Aorta (tissue), 5 donors: ENCODE measurements around the gene NQO2. TPM values are rescaled to one million over a fixed set of nuclear protein-coding genes. Genes with fewer than 3 reads are reported as not detected.
"Not testable (repeated sequence)": the region's sequence is repeated elsewhere in the genome, so short reads cannot be mapped to it uniquely, and the experiment has no call there.

Source experiments
- ATAC-seq: fragments of 200-7000 bp; cut with Tn5 transposase; one replicate; pipeline ENCODE4 v1.9.1; 2022; ENCODE audit warnings: moderate library complexity; ENCODE audit not compliant: low FRiP score
- DNase-seq, 2 donors: peaks; one replicate each; pipeline ENCODE4 v3.0.0-alpha.2; 2020
- H3K27ac ChIP-seq, 2 donors: one replicate each; pipeline ENCODE4 v1.5.1; 2013; ENCODE audit warnings: low read length in 2 of 2, mild to moderate bottlenecking in 2 of 2, moderate library complexity in 2 of 2, control low read depth in 1 of 2, inconsistent platforms in 1 of 2, low read depth in 1 of 2
- H3K27me3 ChIP-seq, 2 donors: one replicate each; pipeline ENCODE4 v1.6.1; 2013; ENCODE audit warnings: control low read depth in 1 of 2, low read length in 1 of 2, mild to moderate bottlenecking in 1 of 2, moderate library complexity in 1 of 2; ENCODE audit not compliant: insufficient read depth in 2 of 2, control insufficient read depth in 1 of 2
- H3K36me3 ChIP-seq, 2 donors: one replicate each; pipeline ENCODE4 v1.6.1; 2013; ENCODE audit warnings: control low read depth in 1 of 2, low read length in 1 of 2, mild to moderate bottlenecking in 1 of 2; ENCODE audit not compliant: insufficient read depth in 2 of 2, control insufficient read depth in 1 of 2
- H3K4me1 ChIP-seq, 2 donors: one replicate each; pipeline ENCODE4 v1.6.1; 2013; ENCODE audit warnings: low read length in 2 of 2, control low read depth in 1 of 2, mild to moderate bottlenecking in 1 of 2, moderate library complexity in 1 of 2; ENCODE audit not compliant: insufficient read depth in 2 of 2, control insufficient read depth in 1 of 2
- H3K4me3 ChIP-seq, 2 donors: one replicate each; pipeline ENCODE4 v1.5.1; 2013; ENCODE audit warnings: low read length in 2 of 2, control low read depth in 1 of 2, mild to moderate bottlenecking in 1 of 2
- H3K9me3 ChIP-seq: one replicate; pipeline ENCODE4 v1.6.1; 2013; ENCODE audit warnings: mild to moderate bottlenecking, low read length; ENCODE audit not compliant: control insufficient read depth
- WGBS, 2 donors: extraction: QIAGEN DNeasy Blood & Tissue Kit; methylation state at CpG; one replicate each; pipeline ENCODE4 v1.1.7; 2013; 5-methylcytosine and 5-hydroxymethylcytosine counted together
- intact Hi-C, 2 donors: fragments of 100-400 bp; cut with DNase I; formaldehyde crosslinking; loops; one replicate each; pipeline versions ENCODE4 v1.14.2 to v1.15.0; 2022
- polyA plus RNA-seq, 2 donors: library from polyadenylated mRNA; stranded (reverse); fragments of 200-250 nt; gene quantifications; one replicate each; pipeline ENCODE4 v1.2.3, GENCODE V29; 2013
- total RNA-seq, 2 donors: library from RNA; stranded (reverse); fragmentation: NEBNext Ultra II Directional; extraction: Animal tissue kit (Norgen Biotek cat#: 25700); gene quantifications; one replicate each; pipeline ENCODE4 v1.2.1, GENCODE V29; 2021
- donor health status: healthy with polysubstance abuse.
- donor health status: Bipolar disorder and iron deficiency.
- donor health status: DM: no; HTN: no; CAD: no.
- donor health status: DM: no; HTN: no; CAD: no.
- donor health status: DM: yes; HTN: yes; CAD: no.

NQO2 gene
- total and polyA plus RNA-seq, 4 donors: 23.2 to 58.9 (median 49.4) TPM

GRCh38 chr6:3001773-3002293 lies 2.1 kb downstream of the NQO2 start:
- Histone ChIP-seq H3K9me3 (no peaks in the 10 kb centered on the region), H3K4me3 (no peak overlapping the region), H3K27me3 (no peaks in the 10 kb centered on the region), H3K27ac (no peak overlapping the region), H3K4me1 (peaks cover 0 to 3% of the 10 kb centered on the region in 2 donors), H3K36me3 (peaks cover 0 to 2% of the 10 kb centered on the region in 2 donors)
- intact Hi-C loops: loop anchor here in 1 of 2 donors (2.0 kb wide), 1 partner anchor 21 kb away; no protein-coding TSS in a partner anchor
- ATAC-seq (no peak), DNase-seq (no peak)
- 13 to 28% methylated on average over 2 of the region's 2 CpGs for WGBS, 2 donors

GRCh38 chr6:3003226-3003625 lies 3.5 kb downstream of the NQO2 start:
- not testable (repeated sequence) for ATAC-seq, H3K4me3 ChIP-seq, H3K9me3 ChIP-seq, H3K36me3 ChIP-seq, H3K27me3 ChIP-seq, H3K4me1 ChIP-seq, H3K27ac ChIP-seq, DNase-seq
- WGBS, 2 donors: 62 to 80% methylated on average over 3 to 4 of the region's 5 CpGs
- intact Hi-C loops: loop anchor here in 1 of 2 donors (2.0 kb wide), 1 partner anchor 20 kb away; no protein-coding TSS in a partner anchor

GRCh38 chr6:3005077-3005476 lies 5.4 kb downstream of the NQO2 start:
- Histone ChIP-seq H3K36me3 (peaks cover 0 to 7% of the 10 kb centered on the region in 2 donors), H3K9me3 (no peaks in the 10 kb centered on the region), H3K4me3 (no peak overlapping the region), H3K27ac (no peak overlapping the region), H3K27me3 (no peaks in the 10 kb centered on the region), H3K4me1 (peaks cover 0 to 3% of the 10 kb centered on the region in 2 donors)
- intact Hi-C loops: no loop called here
- no peak for ATAC-seq
- WGBS, 2 donors: 95% methylated on average over 9 of the region's 9 CpGs
- no peak for DNase-seq

GRCh38 chr6:3005874-3006273 lies 6.2 kb downstream of the NQO2 start:
- Histone ChIP-seq H3K4me1 (peaks cover 0 to 3% of the 10 kb centered on the region in 2 donors), H3K36me3 (peaks cover 2 to 13% of the 10 kb centered on the region in 2 donors), H3K9me3 (peaks cover 3% of the 10 kb centered on the region), H3K27me3 (no peaks in the 10 kb centered on the region), H3K4me3 (no peak overlapping the region), H3K27ac (no peak overlapping the region)
- 92 to 95% methylated on average over 9 of the region's 9 CpGs for WGBS, 2 donors
- intact Hi-C loops: no loop called here
- DNase-seq: no peak
- no peak for ATAC-seq

GRCh38 chr6:3006476-3006875 lies 6.8 kb downstream of the NQO2 start:
- WGBS, 2 donors: 93 to 94% methylated on average over 5 of the region's 5 CpGs
- peaks cover 2 to 13% of the 10 kb centered on the region in 2 donors for H3K36me3 ChIP-seq

GRCh38 chr6:3007571-3007970 lies 7.9 kb downstream of the NQO2 start:
- peaks cover 2 to 16% of the 10 kb centered on the region in 2 donors for H3K36me3 ChIP-seq
- peaks cover 3% of the 10 kb centered on the region for H3K9me3 ChIP-seq
- no peak for ATAC-seq
- H3K27ac ChIP-seq: no peak overlapping the region
- no peak for DNase-seq
- no peaks in the 10 kb centered on the region for H3K27me3 ChIP-seq
- WGBS, 2 donors: 80 to 89% methylated on average over 3 of the region's 3 CpGs
- H3K4me1 ChIP-seq: no peaks in the 10 kb centered on the region
- no peak overlapping the region for H3K4me3 ChIP-seq
- intact Hi-C loops: no loop called here

More at GRCh38 chr6:3006476-3006875, 6.8 kb downstream of the NQO2 start:
- Histone ChIP-seq H3K27ac (no peak overlapping the region), H3K9me3 (peaks cover 3% of the 10 kb centered on the region), H3K4me1 (peaks cover 0 to 1% of the 10 kb centered on the region in 2 donors), H3K27me3 (no peaks in the 10 kb centered on the region), H3K4me3 (no peak overlapping the region)
- intact Hi-C loops: no loop called here
- no peak for ATAC-seq
- no peak for DNase-seq

GRCh38 chr6:3008712-3009265 lies 9.1 kb downstream of the NQO2 start:
- ATAC-seq, DNase-seq, H3K9me3 ChIP-seq, H3K27me3 ChIP-seq, H3K27ac ChIP-seq, H3K4me3 ChIP-seq, intact Hi-C loops, H3K4me1 ChIP-seq: not testable (repeated sequence)
- peaks cover 2 to 17% of the 10 kb centered on the region in 2 donors for H3K36me3 ChIP-seq
- WGBS, 2 donors: 97 to 98% methylated on average over 17 of the region's 17 CpGs

- Histone ChIP-seq H3K27me3 (no peaks in the 10 kb centered on the region), H3K4me3 (no peak overlapping the region), H3K36me3 (peaks cover 2 to 15% of the 10 kb centered on the region in 2 donors), H3K4me1 (no peaks in the 10 kb centered on the region), H3K27ac (no peak overlapping the region), H3K9me3 (peaks cover 3% of the 10 kb centered on the region)
- intact Hi-C loops: loop anchor here in 1 of 2 donors (5.0 kb wide), 1 partner anchor 37 kb away; no protein-coding TSS in a partner anchor
- DNase-seq: no peak
- 88 to 91% methylated on average over 3 of the region's 3 CpGs for WGBS, 2 donors
- ATAC-seq: no peak
Measured at GRCh38 chr6:3009930-3010329, 10.2 kb downstream of the NQO2 start.

GRCh38 chr6:3011158-3011557 lies 11.5 kb downstream of the NQO2 start:
- no peak overlapping the region for H3K27ac ChIP-seq
- peaks cover 2 to 19% of the 10 kb centered on the region in 2 donors for H3K36me3 ChIP-seq
- peaks cover 3% of the 10 kb centered on the region for H3K9me3 ChIP-seq
- ATAC-seq: no peak
- intact Hi-C loops: loop anchor here in 1 of 2 donors (5.0 kb wide), 1 partner anchor 36 kb away; no protein-coding TSS in a partner anchor
- H3K4me1 ChIP-seq: no peaks in the 10 kb centered on the region
- DNase-seq: no peak
- no peaks in the 10 kb centered on the region for H3K27me3 ChIP-seq
- H3K4me3 ChIP-seq: no peak overlapping the region
